ENCODE results near the gene SERPIND1.

The SERPIND1 gene

GRCh38 chr22:20776624-20777405 is 2.9 kb downstream of the SERPIND1 start:
- DNase-seq: no peak

GRCh38 chr22:20777420-20778177 is 3.7 kb downstream of the SERPIND1 start:
- no peak for DNase-seq

GRCh38 chr22:20779014-20779817 is 5.3 kb downstream of the SERPIND1 start:
- DNase-seq: no peak

- no peak for DNase-seq
Measured at GRCh38 chr22:20779818-20780158, 5.9 kb downstream of the SERPIND1 start.

GRCh38 chr22:20781272-20781990 is 7.5 kb downstream of the SERPIND1 start:
- DNase-seq: no peak

GRCh38 chr22:20782083-20782482 is 8.2 kb downstream of the SERPIND1 start:
- DNase-seq: no peak

GRCh38 chr22:20782596-20783299 is 8.8 kb downstream of the SERPIND1 start:
- no peak for DNase-seq

GRCh38 chr22:20783300-20783673 is 9.4 kb downstream of the SERPIND1 start:
- no peak for DNase-seq

- no peak for DNase-seq
Measured at GRCh38 chr22:20783844-20784723, 10.2 kb downstream of the SERPIND1 start.

- no peak for DNase-seq
Measured at GRCh38 chr22:20785415-20785814, 11.5 kb downstream of the SERPIND1 start.

GRCh38 chr22:20786048-20786447 is 12.1 kb downstream of the SERPIND1 start:
- no peak for DNase-seq

GRCh38 chr22:20786536-20786979 is 12.6 kb downstream of the SERPIND1 start:
- DNase-seq: no peak

- no peak for DNase-seq
Measured at GRCh38 chr22:20787223-20787622, 13.3 kb downstream of the SERPIND1 start.

- no peak for DNase-seq
Measured at GRCh38 chr22:20787746-20788626, 14.1 kb downstream of the SERPIND1 start.

GRCh38 chr22:20788627-20789344 is 14.9 kb downstream of the SERPIND1 start:
- no peak for DNase-seq

- no peak for DNase-seq
Measured at GRCh38 chr22:20792221-20792965, 18.5 kb downstream of the SERPIND1 start.

- DNase-seq: no peak
Measured at GRCh38 chr22:20792966-20793728, 19.2 kb downstream of the SERPIND1 start.
